ENCODE measurements around the gene DENND6B.

DENND6B gene

DNA sequence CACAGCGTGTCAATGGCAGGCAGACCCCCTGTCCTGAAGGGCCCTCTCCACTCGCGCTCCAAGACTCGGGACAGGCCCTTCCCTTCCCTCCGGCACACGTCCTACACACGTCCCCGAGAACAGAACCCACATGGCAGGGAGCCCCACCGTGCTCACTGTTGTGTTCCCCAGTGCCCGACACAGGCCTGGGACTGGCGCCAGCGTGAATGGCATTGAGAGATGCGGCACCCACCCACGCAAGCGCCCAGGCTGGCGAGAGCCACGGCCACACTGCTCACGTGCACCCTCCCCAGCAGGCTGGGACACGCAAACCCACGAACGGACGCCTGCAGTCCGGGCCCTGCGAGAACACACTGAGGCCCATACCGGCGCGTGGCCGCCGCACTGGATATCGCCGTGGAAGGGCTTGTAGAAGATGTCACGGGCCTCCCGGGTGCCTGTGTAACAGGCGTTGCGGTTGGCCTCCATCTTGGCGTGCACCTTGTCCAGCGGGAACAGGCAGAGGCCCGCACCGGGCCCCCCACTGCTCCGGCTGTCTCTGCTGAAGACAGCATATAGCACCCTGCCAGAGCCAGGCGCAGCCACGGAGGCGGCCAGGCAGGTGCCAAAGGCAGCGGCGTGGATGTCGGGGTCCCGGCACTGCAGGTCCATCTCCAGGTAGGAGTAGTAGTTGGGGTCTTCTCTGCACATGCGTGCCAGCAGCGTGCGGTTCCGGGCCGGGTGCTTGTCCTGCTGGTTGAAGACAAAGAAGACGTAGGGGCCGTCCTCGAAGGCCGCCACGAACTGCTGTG, 37.5 kb downstream of the DENND6B start:
- in situ Hi-C loops (cut with MboI; ENCODE audit: low sequenced_read_pairs) = no loop called here

GRCh38 chr22:50287731-50288130, 39.1 kb downstream of the DENND6B start:
- in situ Hi-C loops (cut with MboI; ENCODE audit: low sequenced_read_pairs) = no loop called here

GRCh38 chr22:50286701-50287318, 40.0 kb downstream of the DENND6B start:
- in situ Hi-C loops (cut with MboI; ENCODE audit: low sequenced_read_pairs) = no loop called here

GRCh38 chr22:50286275-50286674, 40.5 kb downstream of the DENND6B start:
- in situ Hi-C loops (cut with MboI; ENCODE audit: low sequenced_read_pairs) = no loop called here

DNA sequence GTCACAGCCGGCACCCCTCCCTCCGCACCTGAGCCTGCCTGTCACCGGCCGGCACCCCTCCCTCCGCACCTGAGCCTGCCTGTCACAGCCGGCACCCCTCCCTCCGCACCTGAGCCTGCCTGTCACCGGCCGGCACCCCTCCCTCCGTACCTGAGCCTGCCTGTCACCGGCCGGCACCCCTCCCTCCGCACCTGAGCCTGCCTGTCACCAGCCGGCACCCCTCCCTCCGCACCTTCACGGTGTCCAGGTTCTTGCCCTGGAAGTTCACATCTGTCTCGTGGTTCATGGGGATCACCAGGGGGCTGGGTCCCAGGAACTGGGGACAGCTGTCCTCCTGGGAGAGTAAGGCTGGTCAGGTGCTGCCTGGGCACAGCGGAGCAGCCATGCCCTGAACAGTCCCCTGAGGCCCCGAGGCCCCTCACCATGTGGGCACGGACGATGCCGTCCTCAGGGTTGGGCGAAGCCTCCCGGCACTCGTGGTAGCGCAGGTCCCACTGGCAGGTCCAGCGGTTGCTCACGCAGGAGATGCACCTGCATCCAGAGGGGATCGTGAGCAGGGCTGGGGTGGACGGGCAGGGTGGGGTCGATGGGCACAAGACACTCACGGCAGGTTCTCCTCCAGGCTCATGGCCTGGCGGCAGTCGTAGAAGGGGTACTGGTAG, 41.1 kb downstream of the DENND6B start:
- in situ Hi-C loops (cut with MboI; ENCODE audit: low sequenced_read_pairs) = no loop called here

GRCh38 chr22:50284479-50284878, 42.3 kb downstream of the DENND6B start:
- in situ Hi-C loops (cut with MboI; ENCODE audit: low sequenced_read_pairs) = no loop called here

DNA sequence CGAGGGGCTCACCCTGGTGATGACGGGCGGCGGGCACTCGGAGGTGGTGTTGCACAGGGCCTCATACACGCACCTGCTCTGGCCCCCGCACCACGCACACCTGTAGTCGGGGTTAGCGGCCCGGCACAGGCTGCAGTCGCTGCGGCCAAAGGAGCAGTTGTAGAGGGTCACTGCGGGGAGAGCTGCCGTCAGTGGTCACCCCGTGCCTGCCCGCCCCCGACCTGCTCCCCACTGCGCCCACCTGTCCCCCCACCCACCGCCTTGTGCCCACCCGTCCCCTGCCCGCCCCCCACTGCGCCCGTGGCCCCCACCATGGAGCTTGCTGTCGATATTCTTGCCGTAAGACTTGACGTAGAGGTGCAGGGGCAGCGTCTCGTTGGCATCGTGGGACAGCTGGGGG, 43.0 kb downstream of the DENND6B start:
- in situ Hi-C loops (cut with MboI; ENCODE audit: low sequenced_read_pairs) = no loop called here

GRCh38 chr22:50282361-50283155, 44.3 kb downstream of the DENND6B start:
- in situ Hi-C loops (cut with MboI; ENCODE audit: low sequenced_read_pairs) = no loop called here

- in situ Hi-C loops (cut with MboI; ENCODE audit: low sequenced_read_pairs) = no loop called here
Measured at GRCh38 chr22:50281957-50282356, 44.9 kb downstream of the DENND6B start.

GRCh38 chr22:50281384-50281760, 45.4 kb downstream of the DENND6B start:
- in situ Hi-C loops (cut with MboI; ENCODE audit: low sequenced_read_pairs) = no loop called here

- in situ Hi-C loops (cut with MboI; ENCODE audit: low sequenced_read_pairs) = no loop called here
Measured at GRCh38 chr22:50280708-50281383, 46.0 kb downstream of the DENND6B start.

DNA sequence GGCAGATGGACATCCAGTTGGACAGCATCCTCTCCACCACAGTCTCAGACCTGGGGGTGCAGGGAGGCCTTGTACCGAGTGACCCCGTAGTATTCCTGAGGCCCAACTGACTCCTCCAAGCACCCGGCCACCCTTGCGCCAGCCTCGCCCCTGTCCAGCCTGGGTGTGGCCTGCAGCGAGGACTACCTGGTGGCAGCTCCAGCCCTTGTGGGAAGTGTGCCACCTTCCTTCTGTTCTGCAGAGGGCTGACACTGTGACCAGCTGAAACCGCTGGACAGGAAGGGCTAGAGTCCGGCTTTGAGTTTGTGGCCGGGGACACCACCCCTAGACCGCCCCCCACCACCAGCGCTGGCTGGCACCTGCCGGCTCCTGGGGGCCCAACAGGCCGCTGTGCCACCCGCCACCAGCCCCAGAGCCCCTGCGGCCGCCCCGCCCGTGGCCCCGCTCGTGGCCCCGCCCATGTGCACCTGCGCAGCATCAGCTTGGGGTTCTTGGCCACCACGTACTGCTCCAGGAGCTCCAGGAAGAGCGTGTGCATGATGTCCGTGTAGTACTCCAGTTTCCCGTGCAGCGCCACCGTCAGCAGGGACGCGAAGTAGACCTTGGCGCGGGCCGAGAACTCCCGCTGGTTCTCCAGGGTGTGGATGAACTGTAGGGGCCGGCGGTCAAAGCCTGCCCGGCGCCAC, 46.6 kb downstream of the DENND6B start:
- in situ Hi-C loops (cut with MboI; ENCODE audit: low sequenced_read_pairs) = no loop called here

DNA sequence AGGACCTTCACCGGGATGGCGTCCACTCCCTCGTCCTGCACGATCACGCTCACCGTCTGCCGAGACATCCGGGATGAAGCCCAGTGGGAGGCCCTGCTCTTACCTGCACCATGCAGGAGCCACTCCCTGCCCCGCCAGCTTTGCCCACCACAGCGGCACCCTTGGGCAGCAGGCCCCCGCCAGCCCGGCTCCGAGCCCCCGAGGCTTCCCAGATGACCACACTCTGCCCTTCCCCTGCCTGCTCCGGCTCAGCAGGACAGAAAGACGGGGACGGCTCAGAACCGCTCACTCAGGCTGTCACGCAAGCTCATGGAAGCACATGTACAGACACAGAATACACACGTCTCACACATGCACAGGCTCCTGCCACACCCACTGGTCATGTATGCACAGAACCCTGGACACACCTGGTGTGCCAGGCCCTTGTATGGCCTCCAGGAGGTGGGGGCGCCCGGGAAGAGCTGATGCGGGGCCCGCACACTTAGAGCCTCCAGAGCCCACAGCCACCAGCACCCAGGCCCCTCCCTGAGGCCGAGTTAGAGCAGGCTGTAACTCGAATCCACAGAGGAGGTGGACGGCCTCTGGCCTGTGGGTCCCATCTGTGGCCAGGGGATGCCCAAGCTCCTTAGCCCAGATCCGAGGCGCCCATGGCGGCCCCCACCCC, 47.7 kb downstream of the DENND6B start:
- in situ Hi-C loops (cut with MboI; ENCODE audit: low sequenced_read_pairs) = loop anchor here (5.0 kb wide), 1 partner anchor 48 kb away; the partner anchor contains the start of gene DENND6B

DNA sequence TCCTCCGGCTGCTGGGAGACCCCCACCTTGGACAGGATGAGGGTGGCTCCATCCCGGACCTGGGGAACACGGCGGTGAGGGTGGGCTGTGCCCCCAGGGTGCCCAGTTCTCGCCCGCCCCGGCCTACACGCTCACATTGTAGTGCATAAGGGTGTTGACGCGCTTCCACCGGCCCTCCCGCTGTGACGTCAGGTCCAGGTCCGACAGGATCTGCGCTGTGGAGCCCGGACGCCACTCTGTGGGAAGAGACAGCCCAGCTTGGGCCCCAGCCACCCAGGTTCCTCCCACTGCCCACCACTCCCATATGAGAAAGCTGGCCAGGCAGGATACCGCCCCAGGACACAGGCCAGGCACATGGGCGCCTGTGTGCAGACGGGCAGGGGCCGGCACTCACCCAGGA, 48.4 kb downstream of the DENND6B start:
- in situ Hi-C loops (cut with MboI; ENCODE audit: low sequenced_read_pairs) = loop anchor here (5.0 kb wide), 1 partner anchor 49 kb away; the partner anchor contains the start of gene DENND6B

GRCh38 chr22:50277761-50278160, 49.1 kb downstream of the DENND6B start:
- in situ Hi-C loops (cut with MboI; ENCODE audit: low sequenced_read_pairs) = loop anchor here (5.0 kb wide), 1 partner anchor 50 kb away; the partner anchor contains the start of gene DENND6B

DNA sequence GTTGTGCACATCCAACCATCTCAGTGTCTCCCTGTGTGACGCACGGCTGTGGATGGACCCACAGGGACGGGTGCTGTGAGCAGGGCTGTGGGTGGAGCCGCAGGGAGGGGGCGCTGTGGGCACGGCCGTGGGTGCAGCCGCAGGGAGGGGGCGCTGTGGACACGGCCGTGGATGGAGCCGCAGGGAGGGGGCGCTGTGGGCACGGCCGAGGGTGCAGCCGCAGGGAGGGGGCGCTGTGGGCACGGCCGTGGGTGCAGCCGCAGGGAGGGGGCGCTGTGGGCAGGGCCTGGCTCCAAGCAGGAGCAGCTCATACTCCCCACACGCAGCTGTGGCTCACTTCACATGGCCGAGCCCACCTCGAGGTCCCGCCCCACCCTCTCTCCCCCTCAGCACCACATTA, 50.7 kb downstream of the DENND6B start:
- in situ Hi-C loops (cut with MboI; ENCODE audit: low sequenced_read_pairs) = loop anchor here (5.0 kb wide), 1 partner anchor 51 kb away; the partner anchor contains the start of gene DENND6B

- in situ Hi-C loops (cut with MboI; ENCODE audit: low sequenced_read_pairs) = loop anchor here (5.0 kb wide), 1 partner anchor 52 kb away; the partner anchor contains the start of gene DENND6B
Measured at GRCh38 chr22:50275181-50276055, 51.4 kb downstream of the DENND6B start.

DNA sequence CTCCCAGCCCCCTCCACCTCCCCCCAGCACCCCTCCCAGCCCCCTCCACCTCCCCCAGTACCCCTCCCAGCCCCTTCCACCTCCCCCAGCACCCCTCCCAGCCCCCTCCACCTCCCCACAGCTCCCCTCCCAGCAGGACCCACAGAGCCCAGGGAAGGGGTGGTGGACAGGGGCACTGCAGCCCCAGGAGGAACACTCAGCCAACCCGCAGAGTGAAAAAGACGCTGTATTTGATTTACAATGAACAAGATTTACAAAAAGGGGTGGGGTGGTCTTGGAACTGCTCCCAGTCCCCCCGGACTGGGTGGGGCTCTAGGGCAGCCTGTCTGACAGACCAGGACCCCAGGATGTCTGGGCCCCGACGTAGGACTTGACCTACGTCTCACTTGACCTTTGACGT, 52.0 kb downstream of the DENND6B start:
- in situ Hi-C loops (cut with MboI; ENCODE audit: low sequenced_read_pairs) = loop anchor here (5.0 kb wide), 1 partner anchor 53 kb away; the partner anchor contains the start of gene DENND6B
